IMR-90 (cell line): ENCODE measurements around the gene TUBA8. TPM values are rescaled to one million over a fixed set of nuclear protein-coding genes. Genes with fewer than 3 reads are reported as not detected.

Experiments
- ATAC-seq: fragments of 200-7000 bp; cut with Tn5 transposase; 2 replicates; pipeline ENCODE4 v1.9.1; 2020; ENCODE audit warnings: low read depth, mild to moderate bottlenecking, moderate library complexity
- BruUV-seq: library from RNA; stranded (reverse); fragments of 400-500 nt; replicated peaks from 2 replicates; lab custom pipeline; 2021; lab: Mats Ljungman, UMichigan
- CTCF ChIA-PET: fragments of 300-600 bp; formaldehyde crosslinking; extraction: SDS; loops from one replicate; lab custom pipeline; 2021; ENCODE audit warnings: antibody characterized with exemption; lab: Yijun Ruan, JAX
- POLR2A ChIA-PET: fragments of 300-600 bp; sonication (Branson Sonifier 250); formaldehyde crosslinking; loops from one replicate; lab custom pipeline; 2022; ENCODE audit warnings: antibody characterized with exemption; ENCODE audit not compliant: unreplicated experiment; lab: Charles Lee
- DNase-seq: peaks from one replicate; pipeline ENCODE4 v3.0.0; 2013
- H2AFZ ChIP-seq: replicated peaks from 2 replicates; pipeline ENCODE3; 2013; ENCODE audit warnings: low read length, mild to moderate bottlenecking; ENCODE audit not compliant: poor library complexity
- H2AK5ac ChIP-seq: 2 replicates; pipeline ENCODE4 v1.6.1; 2013; ENCODE audit warnings: low read depth, low read length, inconsistent platforms
- H2AK9ac ChIP-seq: replicated peaks from 2 replicates; pipeline ENCODE3; 2013; ENCODE audit warnings: mild to moderate bottlenecking, low read depth, low read length, moderate library complexity; ENCODE audit not compliant: poor library complexity
- H2BK120ac ChIP-seq: 2 replicates; pipeline ENCODE4 v1.6.1; 2013; ENCODE audit warnings: low read depth, low read length, inconsistent platforms
- H2BK15ac ChIP-seq: 3 replicates; pipeline ENCODE4 v1.6.1; 2013; ENCODE audit warnings: low read depth, low read length, inconsistent platforms
- H2BK20ac ChIP-seq: 2 replicates; pipeline ENCODE4 v1.6.1; 2013; ENCODE audit warnings: low read depth, mild to moderate bottlenecking, inconsistent platforms, low read length, moderate library complexity
- H2BK5ac ChIP-seq: 2 replicates; pipeline ENCODE4 v1.6.1; 2013; ENCODE audit warnings: mild to moderate bottlenecking, low read depth, low read length, inconsistent platforms; ENCODE audit not compliant: poor library complexity, severe bottlenecking
- H3K14ac ChIP-seq: replicated peaks from 2 replicates; pipeline ENCODE4 v1.6.1; 2013; ENCODE audit warnings: low read depth, low read length, inconsistent platforms
- H3K18ac ChIP-seq: 2 replicates; pipeline ENCODE4 v1.6.1; 2013; ENCODE audit warnings: low read depth, low read length, control low read depth
- H3K23ac ChIP-seq: 2 replicates; pipeline ENCODE4 v1.6.1; 2013; ENCODE audit warnings: low read depth, low read length, inconsistent platforms
- H3K27ac ChIP-seq: 2 replicates; pipeline ENCODE4 v1.5.1; 2013; ENCODE audit warnings: mild to moderate bottlenecking, control low read depth, low read length; ENCODE audit not compliant: insufficient read depth
- H3K27me3 ChIP-seq: 2 replicates; pipeline ENCODE4 v1.6.1; 2013; ENCODE audit warnings: low read length; ENCODE audit not compliant: control insufficient read depth, insufficient read depth
- H3K36me3 ChIP-seq: 2 replicates; pipeline ENCODE4 v1.6.1; 2013; ENCODE audit warnings: low read length, mixed read lengths; ENCODE audit not compliant: control insufficient read depth, insufficient read depth
- H3K4ac ChIP-seq: 2 replicates; pipeline ENCODE4 v1.6.1; 2013; ENCODE audit warnings: low read depth, low read length, inconsistent platforms
- H3K4me1 ChIP-seq: 2 replicates; pipeline ENCODE4 v1.6.1; 2013; ENCODE audit warnings: low read length, mixed read lengths; ENCODE audit not compliant: control insufficient read depth, insufficient read depth
- H3K4me2 ChIP-seq: 2 replicates; pipeline ENCODE4 v1.6.1; 2013; ENCODE audit warnings: low read depth, mild to moderate bottlenecking, control low read depth, low read length, moderate library complexity
- H3K4me3 ChIP-seq: 2 replicates; pipeline ENCODE4 v1.5.1; 2013; ENCODE audit warnings: low read depth, mild to moderate bottlenecking, control low read depth, low read length, moderate library complexity; ENCODE audit not compliant: insufficient read depth
- H3K56ac ChIP-seq: 2 replicates; pipeline ENCODE4 v1.6.1; 2013; ENCODE audit warnings: low read length, inconsistent platforms; ENCODE audit not compliant: insufficient read depth; ENCODE audit errors: extremely low read depth
- H3K79me1 ChIP-seq, 2 experiments: 2 replicates each; pipeline ENCODE4 v1.6.1; 2013; ENCODE audit warnings: low read length in 2 of 2, inconsistent platforms in 1 of 2, low read depth in 1 of 2
- H3K9ac ChIP-seq: 2 replicates; pipeline ENCODE4 v1.6.1; 2013; ENCODE audit warnings: low read depth, low read length, control low read depth
- H3K9me1 ChIP-seq: 2 replicates; pipeline ENCODE4 v1.6.1; 2013; ENCODE audit warnings: low read length, inconsistent platforms; ENCODE audit not compliant: insufficient read depth
- H3K9me3 ChIP-seq: 2 replicates; pipeline ENCODE4 v1.6.1; 2013; ENCODE audit warnings: low read length; ENCODE audit not compliant: control insufficient read depth, insufficient read depth
- H4K20me1 ChIP-seq: 2 replicates; pipeline ENCODE4 v1.6.1; 2013; ENCODE audit warnings: low read length, inconsistent platforms; ENCODE audit not compliant: insufficient read depth
- H4K5ac ChIP-seq: 2 replicates; pipeline ENCODE4 v1.6.1; 2013; ENCODE audit warnings: mild to moderate bottlenecking, low read depth, low read length, control low read depth
- H4K8ac ChIP-seq, 2 experiments: 2 replicates each; pipeline ENCODE4 v1.6.1; 2013; ENCODE audit warnings: low read depth in 2 of 2, low read length in 2 of 2, control low read depth in 1 of 2, inconsistent platforms in 1 of 2
- H4K91ac ChIP-seq: 2 replicates; pipeline ENCODE4 v1.6.1; 2013; ENCODE audit warnings: low read depth, low read length, inconsistent platforms; ENCODE audit not compliant: insufficient read depth
- BHLHE40 ChIP-seq: fragments of 150-350 bp; IDR thresholded peaks from 2 replicates; pipeline ENCODE4 v1.6.1; 2016; ENCODE audit warnings: mild to moderate bottlenecking, low read depth, low read length
- CTCF ChIP-seq: conservative IDR thresholded peaks from 2 replicates; pipeline ENCODE4 v1.5.1; 2012; ENCODE audit warnings: mild to moderate bottlenecking, low read depth, low read length, improper control_type of control experiment
- ELK1 ChIP-seq: fragments of 150-350 bp; IDR thresholded peaks from 2 replicates; pipeline ENCODE4 v1.6.1; 2016; ENCODE audit warnings: low read depth, mild to moderate bottlenecking, low read length, moderate library complexity, borderline replicate concordance
- FOS ChIP-seq: fragments of 150-350 bp; IDR thresholded peaks from 2 replicates; pipeline ENCODE4 v1.6.1; 2016; ENCODE audit warnings: low read depth, low read length
- MAFK ChIP-seq: IDR thresholded peaks from 2 replicates; pipeline ENCODE4 v1.6.1; 2012; ENCODE audit warnings: low read depth, low read length, improper control_type of control experiment
- MAZ ChIP-seq: IDR thresholded peaks from 2 replicates; pipeline ENCODE4 v1.6.1; 2012; ENCODE audit warnings: low read depth, mild to moderate bottlenecking, low read length, improper control_type of control experiment, moderate library complexity, borderline replicate concordance
- MXI1 ChIP-seq: IDR thresholded peaks from 2 replicates; pipeline ENCODE4 v1.6.1; 2012; ENCODE audit warnings: low read depth, mild to moderate bottlenecking, low read length, moderate library complexity, borderline replicate concordance
- NFE2L2 ChIP-seq: fragments of 150-350 bp; IDR thresholded peaks from 2 replicates; pipeline ENCODE4 v1.6.1; 2016; ENCODE audit warnings: low read depth, mild to moderate bottlenecking, low read length
- RAD21 ChIP-seq: IDR thresholded peaks from 2 replicates; pipeline ENCODE4 v1.6.1; 2012; ENCODE audit warnings: low read length, improper control_type of control experiment
- RCOR1 ChIP-seq: IDR thresholded peaks from 2 replicates; pipeline ENCODE4 v1.6.1; 2012; ENCODE audit warnings: mild to moderate bottlenecking, low read length, improper control_type of control experiment; ENCODE audit not compliant: insufficient replicate concordance
- RFX5 ChIP-seq: IDR thresholded peaks from 2 replicates; pipeline ENCODE4 v1.8.0; 2012; ENCODE audit warnings: low read depth, mild to moderate bottlenecking, low read length, moderate library complexity
- USF2 ChIP-seq: fragments of 150-350 bp; IDR thresholded peaks from 2 replicates; pipeline ENCODE4 v1.6.1; 2017; ENCODE audit warnings: mild to moderate bottlenecking, antibody characterized with exemption, low read length, low read depth
- WGBS, 2 experiments: methylation state at CpG; one replicate each; pipeline versions ENCODE4 v1.1.5 to v1.1.7; 2013; ENCODE audit warnings: missing lambda C conversion rate in 2 of 2; ENCODE audit not compliant: insufficient read length in 1 of 2; ENCODE audit errors: extremely low coverage in 2 of 2; 5-methylcytosine and 5-hydroxymethylcytosine counted together
- dilution Hi-C: fragments of 300-500 bp; cut with HindIII; formaldehyde crosslinking; loops from one replicate; pipeline ENCODE4 v1.14.3; 2018; ENCODE audit warnings: low sequenced_read_pairs; ENCODE audit not compliant: unreplicated experiment
- in situ Hi-C: fragments of 300-500 bp; cut with MboI; formaldehyde crosslinking; loops from 3 replicates; pipeline ENCODE4 v1.14.3; 2019; ENCODE audit warnings: low sequenced_read_pairs, inconsistent platforms, mixed read lengths
- intact Hi-C: fragments of 100-400 bp; cut with micrococcal nuclease; formaldehyde crosslinking; loops from 2 replicates; pipeline ENCODE4 v1.10.0; 2022
- polyA plus RNA-seq, 3 experiments: library from polyadenylated mRNA; depleted of rRNA; stranded (reverse); fragments of >200 nt; gene quantifications; 2 replicates each; pipeline ENCODE4 v1.2.3, GENCODE V29; 2012; ENCODE audit warnings: low replicate concordance in 1 of 3
- total RNA-seq: library from RNA; depleted of rRNA; stranded (reverse); fragments of >200 nt; gene quantifications from 2 replicates; pipeline ENCODE4 v1.2.3, GENCODE V29; 2012

The TUBA8 gene
- total and polyA plus RNA-seq, 2 of the 4 experiments (the other 2 are of a cell fraction): 1.4 to 2.2 TPM

GRCh38 chr22:18156878-18157713 lies 46.5 kb downstream of the TUBA8 start:
- Histone ChIP-seq H3K36me3 (no peaks in the 10 kb centered on the region), H4K5ac (peak overlapping the region; percentile 18), H3K4ac (peak overlapping the region; percentile 83), H3K14ac (peak overlapping the region; percentile 26; the same call in 1 of the 2 replicates), H2BK15ac (peak overlapping the region; percentile 42; the same call in 2 of the 3 replicates), H3K23ac (no peak overlapping the region), H4K91ac (peak overlapping the region; percentile 93), H3K4me1 (peaks cover 16% of the 10 kb centered on the region), H3K27me3 (no peaks in the 10 kb centered on the region), H4K8ac (peak overlapping the region; percentile 82 to 88), H3K18ac (peak overlapping the region; percentile 18; the same call in 1 of the 2 replicates), H3K56ac (peak overlapping the region; percentile 67), H3K79me1 (peaks cover 0 to 6% of the 10 kb centered on the region in 2 experiments; a peak in 1 of 4 replicates), H3K4me3 (no peak overlapping the region), H3K9me1 (peaks cover 7% of the 10 kb centered on the region; the same call in 1 of the 2 replicates), H3K9ac (peak overlapping the region; percentile 33; the same call in 1 of the 2 replicates), H2AK5ac (peak overlapping the region; percentile 64; the same call in 1 of the 2 replicates), H3K27ac (peak overlapping the region; percentile 88), H2AK9ac (peak overlapping the region; percentile 90), H2BK20ac (peak overlapping the region; percentile 90; the same call in 1 of the 2 replicates), H4K20me1 (no peaks in the 10 kb centered on the region), H3K9me3 (no peaks in the 10 kb centered on the region), H2AFZ (peak overlapping the region; percentile 79), H2BK5ac (peak overlapping the region; percentile 63), H3K4me2 (no peak overlapping the region), H2BK120ac (peak overlapping the region; percentile 78)
- BruUV-seq: no TSS peak
- WGBS, 2 experiments: 0% methylated on average over 5 of the region's 24 CpGs; no CpG with 5 or more reads in 1 of the 2 experiments
- DNase-seq: peak; percentile 99
- dilution Hi-C loops (no loop called here), intact Hi-C loops (loop anchor here (2.0 kb wide), 1 partner anchor 64 kb away; no protein-coding TSS in a partner anchor), in situ Hi-C loops (no loop called here)
- ChIA-PET POLR2A (no interaction called here), CTCF (interaction anchor here (0.7 to 1.0 kb wide), 2 partner anchors 81 to 435 kb away, joined by 3 to 5 read pairs; no protein-coding TSS in a partner anchor)
- ATAC-seq: peak; percentile 92
- no peak; the same call in 1 of the 2 replicates for TF ChIP-seq RFX5
- TF ChIP-seq MXI1: 0 out of 2 replicates have a peak, but pooled peaks have one; percentile 45
- TF ChIP-seq BHLHE40: peak; percentile 86
- TF ChIP-seq RAD21: peak; percentile 99
- TF ChIP-seq USF2: no peak
- peak; percentile 63 for TF ChIP-seq FOS
- no peak for TF ChIP-seq ELK1
- no peak for TF ChIP-seq MAFK
- peak; percentile 99 for TF ChIP-seq CTCF
- TF ChIP-seq NFE2L2: no peak
- peak; percentile 54; the same call in 1 of the 2 replicates for TF ChIP-seq MAZ
- TF ChIP-seq RCOR1: peak; percentile 92
